GM08714 (cell line): ENCODE results near the gene MAN2A2.
"Not testable (repeated sequence)": the region's sequence is repeated elsewhere in the genome, so short reads cannot be mapped to it uniquely, and the experiment has no call there.

ENCODE experiments used
- H3K4me3 ChIP-seq: fragments of 200-500 bp; sonication (Bioruptor generic); 2 replicates; pipeline ENCODE4 v1.5.1; 2014; ENCODE audit warnings: mild to moderate bottlenecking, low read length, inconsistent platforms
- ZNF274 ChIP-seq: IDR thresholded peaks from 2 replicates; pipeline ENCODE4 v1.6.1; 2012; ENCODE audit warnings: mild to moderate bottlenecking, low read depth, low read length

MAN2A2 gene

DNA sequence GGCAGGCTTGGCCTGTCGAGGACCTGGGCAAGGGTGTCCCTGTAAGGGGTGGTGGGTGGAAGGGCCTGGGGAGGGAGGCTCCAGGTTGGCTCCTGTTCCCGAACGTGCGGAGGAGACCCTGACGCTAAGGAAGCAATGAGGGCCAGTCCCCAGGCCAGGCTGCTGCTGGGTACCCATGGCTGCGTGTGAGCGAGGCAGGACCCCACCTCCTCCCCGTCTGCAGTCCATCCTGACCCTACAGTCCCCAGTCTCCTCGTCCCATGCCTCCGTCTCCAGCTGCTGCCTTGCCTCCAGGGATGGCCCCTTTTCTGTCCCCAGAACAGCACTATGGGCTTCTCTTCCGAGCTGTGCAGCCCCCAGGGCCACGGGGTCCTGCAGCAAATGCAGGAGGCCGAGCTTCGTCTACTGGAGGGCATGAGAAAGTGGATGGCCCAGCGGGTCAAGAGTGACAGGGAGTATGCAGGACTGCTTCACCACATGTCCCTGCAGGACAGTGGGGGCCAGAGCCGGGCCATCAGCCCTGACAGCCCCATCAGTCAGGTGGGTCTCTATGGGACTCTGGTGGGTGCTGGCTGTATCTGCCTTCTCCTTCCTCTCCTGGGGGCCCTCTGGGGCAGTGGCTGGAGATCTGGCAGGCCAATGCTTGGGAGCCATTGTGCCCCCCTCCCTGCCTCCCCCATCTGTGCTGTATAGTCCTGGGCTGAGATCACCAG, 18.2 kb upstream of the MAN2A2 start:
- TF ChIP-seq ZNF274: no peak
- peak overlapping the region; percentile 54; the same call in 1 of the 2 replicates for H3K4me3 ChIP-seq

DNA sequence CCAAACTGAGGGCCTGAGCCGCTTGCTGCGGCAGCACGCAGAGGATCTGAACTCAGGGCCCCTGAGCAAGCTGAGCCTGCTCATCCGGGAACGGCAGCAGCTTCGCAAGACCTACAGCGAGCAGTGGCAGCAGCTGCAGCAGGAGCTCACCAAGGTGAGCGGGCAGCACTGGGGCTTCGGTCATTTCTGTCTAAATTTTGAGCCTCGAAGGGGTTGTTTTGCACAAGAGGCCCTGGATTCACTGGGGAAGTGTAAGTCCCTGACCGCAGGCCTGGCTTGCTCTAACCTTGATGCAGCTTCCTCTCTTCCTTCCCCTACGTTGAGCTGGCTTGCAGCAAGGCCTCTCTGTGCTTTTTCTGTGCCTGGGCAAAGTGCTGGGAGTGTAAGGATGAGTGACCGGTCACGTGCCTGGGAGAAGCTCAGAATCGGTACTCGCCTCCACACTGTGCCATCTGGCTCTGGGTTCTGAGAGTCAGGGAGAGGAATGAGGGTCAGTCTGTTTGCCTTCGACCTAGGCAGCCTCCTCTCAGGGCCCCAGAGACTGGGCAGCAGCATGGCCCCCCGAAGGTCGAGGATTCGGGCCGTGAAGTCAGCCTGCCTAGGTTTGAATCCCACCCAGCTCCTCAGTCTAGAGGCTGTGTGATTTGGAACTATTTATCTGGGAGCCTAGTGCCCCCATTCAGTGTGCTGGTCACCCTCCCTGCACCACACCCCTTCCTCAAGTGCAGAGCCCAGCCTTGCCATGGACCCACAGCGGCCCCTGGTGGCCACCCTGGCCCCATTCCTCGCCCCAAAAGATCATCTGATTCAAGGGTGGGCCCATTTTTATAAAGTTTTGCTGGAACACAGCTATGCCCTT, 17.4 kb upstream of the MAN2A2 start:
- no peak for TF ChIP-seq ZNF274

DNA sequence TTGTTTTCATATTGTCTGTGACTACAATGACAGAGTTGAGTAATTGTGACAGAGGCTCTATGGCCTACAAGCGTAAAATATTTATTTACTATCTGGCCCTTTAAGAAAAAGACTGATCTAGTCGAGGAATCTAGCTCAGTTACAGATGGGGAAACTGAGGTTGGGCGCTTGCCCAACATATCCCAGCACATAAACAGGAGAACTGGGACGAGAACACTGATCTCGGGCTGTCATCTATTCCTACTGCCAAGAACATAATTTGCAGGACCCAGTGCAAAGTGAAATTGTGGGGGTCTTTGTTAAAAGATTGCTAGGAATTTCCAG, 16.8 kb upstream of the MAN2A2 start:
- H3K4me3 ChIP-seq: no peak overlapping the region
- TF ChIP-seq ZNF274: no peak

More for the DNA sequence above, 17.4 kb upstream of the MAN2A2 start:
- H3K4me3 ChIP-seq: no peak overlapping the region; the same call in 1 of the 2 replicates

GRCh38 chr15:90887037-90887481, 16.0 kb upstream of the MAN2A2 start:
- H3K4me3 ChIP-seq: no peak overlapping the region
- TF ChIP-seq ZNF274: no peak

DNA sequence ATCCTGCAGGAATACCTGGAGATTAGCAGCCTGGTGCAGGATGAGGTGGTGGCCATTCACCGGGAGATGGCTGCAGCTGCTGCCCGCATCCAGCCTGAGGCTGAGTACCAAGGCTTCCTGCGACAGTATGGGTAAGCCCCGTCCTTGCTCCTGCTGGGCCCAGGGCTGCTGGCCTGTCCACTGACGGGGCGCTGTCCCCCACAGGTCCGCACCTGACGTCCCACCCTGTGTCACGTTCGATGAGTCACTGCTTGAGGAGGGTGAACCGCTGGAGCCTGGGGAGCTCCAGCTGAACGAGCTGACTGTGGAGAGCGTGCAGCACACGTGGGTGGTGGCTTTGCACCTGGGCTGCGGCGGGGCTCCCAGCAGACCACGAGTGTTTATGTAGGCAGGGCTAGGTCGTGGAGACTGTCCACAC, 13.8 kb upstream of the MAN2A2 start:
- no peak for TF ChIP-seq ZNF274
- H3K4me3 ChIP-seq: no peak overlapping the region

DNA sequence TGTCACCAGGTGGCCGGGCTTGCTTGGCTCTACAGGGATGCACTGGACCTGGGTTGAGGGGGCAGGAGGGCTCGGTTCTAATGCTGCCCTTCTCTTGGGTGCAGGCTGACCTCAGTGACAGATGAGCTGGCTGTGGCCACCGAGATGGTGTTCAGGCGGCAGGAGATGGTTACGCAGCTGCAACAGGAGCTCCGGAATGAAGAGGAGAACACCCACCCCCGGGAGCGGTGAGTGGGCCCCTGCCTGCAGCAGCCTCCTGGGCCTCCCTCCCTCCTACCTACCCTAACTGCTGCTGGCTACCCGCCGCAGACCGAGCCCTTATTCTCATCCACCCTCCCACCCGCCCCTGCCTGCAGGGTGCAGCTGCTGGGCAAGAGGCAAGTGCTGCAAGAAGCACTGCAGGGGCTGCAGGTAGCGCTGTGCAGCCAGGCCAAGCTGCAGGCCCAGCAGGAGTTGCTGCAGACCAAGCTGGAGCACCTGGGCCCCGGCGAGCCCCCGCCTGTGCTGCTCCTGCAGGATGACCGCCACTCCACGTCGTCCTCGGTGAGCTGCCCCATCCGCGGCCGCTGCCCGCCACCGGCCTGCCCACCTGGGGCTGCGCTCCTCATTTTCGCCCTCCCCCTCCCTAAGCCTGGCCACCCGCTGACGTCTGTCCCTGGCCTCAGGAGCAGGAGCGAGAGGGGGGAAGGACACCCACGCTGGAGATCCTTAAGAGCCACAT, 13.2 kb upstream of the MAN2A2 start:
- no peak for TF ChIP-seq ZNF274
- H3K4me3 ChIP-seq: no peak overlapping the region

DNA sequence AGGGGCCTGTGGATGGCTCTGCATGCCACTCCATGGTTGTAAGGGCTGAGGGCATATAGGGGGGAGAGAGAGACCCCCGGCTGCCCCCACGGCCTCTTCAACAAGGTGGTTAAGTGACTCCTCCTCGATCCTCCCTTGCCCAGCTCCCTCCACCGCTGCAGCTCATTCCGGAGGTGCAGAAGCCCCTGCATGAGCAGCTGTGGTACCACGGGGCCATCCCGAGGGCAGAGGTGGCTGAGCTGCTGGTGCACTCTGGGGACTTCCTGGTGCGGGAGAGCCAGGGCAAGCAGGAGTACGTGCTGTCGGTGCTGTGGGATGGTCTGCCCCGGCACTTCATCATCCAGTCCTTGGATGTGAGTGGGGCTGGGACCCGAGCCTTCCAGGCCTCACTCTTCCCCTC, 12.3 kb upstream of the MAN2A2 start:
- H3K4me3 ChIP-seq: no peak overlapping the region
- no peak for TF ChIP-seq ZNF274

GRCh38 chr15:90891346-90891949, 11.7 kb upstream of the MAN2A2 start:
- no peak for TF ChIP-seq ZNF274

GRCh38 chr15:90892023-90892422, 11.1 kb upstream of the MAN2A2 start:
- H3K4me3 ChIP-seq: no peak overlapping the region
- no peak for TF ChIP-seq ZNF274

More at GRCh38 chr15:90891346-90891949, 11.7 kb upstream of the MAN2A2 start:
- H3K4me3 ChIP-seq: no peak overlapping the region

- no peak for TF ChIP-seq ZNF274
- H3K4me3 ChIP-seq: no peak overlapping the region
Observed at GRCh38 chr15:90892498-90893174, 10.5 kb upstream of the MAN2A2 start.

DNA sequence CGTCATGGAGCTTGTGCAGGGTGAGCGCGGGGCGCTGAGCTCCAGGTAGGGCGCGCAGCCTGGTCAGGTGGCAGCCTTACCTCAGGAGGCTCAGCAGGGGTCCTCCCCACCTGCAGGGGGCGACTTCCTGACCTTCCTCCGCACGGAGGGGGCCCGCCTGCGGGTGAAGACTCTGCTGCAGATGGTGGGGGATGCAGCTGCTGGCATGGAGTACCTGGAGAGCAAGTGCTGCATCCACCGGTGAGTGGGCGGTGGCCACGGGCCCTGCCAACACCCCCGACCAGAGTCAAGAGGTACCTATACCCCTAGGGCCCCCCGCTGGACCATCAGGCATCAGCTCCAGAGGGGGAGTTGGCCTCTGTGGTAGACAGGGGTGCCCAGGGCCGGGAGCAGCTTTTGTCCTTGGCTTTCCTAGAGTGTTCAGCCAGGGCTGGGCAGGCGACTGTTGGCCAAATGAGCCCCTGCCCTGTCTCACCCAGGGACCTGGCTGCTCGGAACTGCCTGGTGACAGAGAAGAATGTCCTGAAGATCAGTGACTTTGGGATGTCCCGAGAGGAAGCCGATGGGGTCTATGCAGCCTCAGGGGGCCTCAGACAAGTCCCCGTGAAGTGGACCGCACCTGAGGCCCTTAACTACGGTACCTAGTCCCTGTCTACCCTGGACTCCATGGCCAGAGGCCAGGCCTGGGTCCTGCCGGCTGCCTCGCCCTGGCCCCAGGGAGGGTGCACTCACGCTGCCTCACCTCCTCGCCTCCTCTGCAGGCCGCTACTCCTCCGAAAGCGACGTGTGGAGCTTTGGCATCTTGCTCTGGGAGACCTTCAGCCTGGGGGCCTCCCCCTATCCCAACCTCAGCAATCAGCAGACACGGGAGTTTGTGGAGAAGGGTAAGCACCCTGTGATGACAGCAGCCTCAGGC, 9.7 kb upstream of the MAN2A2 start:
- TF ChIP-seq ZNF274: no peak
- no peak overlapping the region for H3K4me3 ChIP-seq

GRCh38 chr15:90895571-90896117, 7.5 kb upstream of the MAN2A2 start:
- no peak for TF ChIP-seq ZNF274
- H3K4me3 ChIP-seq: no peak overlapping the region

- H3K4me3 ChIP-seq: not testable (repeated sequence)
Observed at GRCh38 chr15:90897131-90897655, 5.9 kb upstream of the MAN2A2 start.
